Thyroid gland (tissue), 4 donors: ENCODE measurements around the gene UBD. TPM values are rescaled to one million over a fixed set of nuclear protein-coding genes. Genes with fewer than 3 reads are reported as not detected.

ENCODE experiments used
- DNase-seq, 2 donors: peaks; one replicate each; pipeline ENCODE4 v3.0.0-alpha.2; 2019
- H3K27ac ChIP-seq, 3 donors: fragments of 200-600 bp; sonication (generic); 1 replicate in 2 of 3; 2 replicates in 1 of 3; pipeline ENCODE4 v1.5.1; 2016 to 2019; ENCODE audit warnings: mild to moderate bottlenecking in 1 of 3, moderate library complexity in 1 of 3
- H3K27me3 ChIP-seq: fragments of 200-600 bp; sonication (generic); one replicate; pipeline ENCODE4 v1.5.1; 2019
- H3K36me3 ChIP-seq, 2 donors: fragments of 200-600 bp; sonication (generic); one replicate each; pipeline ENCODE4 v1.5.1; 2016 to 2019
- H3K4me1 ChIP-seq, 2 donors: fragments of 200-600 bp; sonication (generic); one replicate each; pipeline ENCODE4 v1.5.1; 2017 to 2019
- H3K4me3 ChIP-seq, 3 donors: fragments of 200-600 bp; sonication (generic); replicated peaks in 1 of 3; 1 replicate in 2 of 3; 2 replicates in 1 of 3; pipeline ENCODE4 v1.5.1; 2016; ENCODE audit warnings: mild to moderate bottlenecking in 1 of 3
- H3K9me3 ChIP-seq: fragments of 200-600 bp; sonication (generic); one replicate; pipeline ENCODE4 v1.5.1; 2017
- CTCF ChIP-seq, 6 experiments: fragments of 200-600 bp in 3 of 6; fragments of 450-650 bp in 3 of 6; sonication (generic) in 3 of 6; IDR thresholded peaks; one replicate each; pipeline ENCODE4 v1.5.1; 2016 to 2019; ENCODE audit warnings: antibody characterized with exemption in 6 of 6, mild to moderate bottlenecking in 2 of 6, inconsistent platforms in 1 of 6, moderate library complexity in 1 of 6
- POLR2A ChIP-seq, 2 donors: fragments of 450-650 bp; IDR thresholded peaks; one replicate each; pipeline ENCODE4 v1.6.1; 2017; ENCODE audit warnings: antibody characterized with exemption in 2 of 2, mild to moderate bottlenecking in 2 of 2, moderate library complexity in 1 of 2
- WGBS, 2 donors: methylation state at CpG; one replicate each; pipeline ENCODE4 v1.1.5; 2017; 5-methylcytosine and 5-hydroxymethylcytosine counted together
- intact Hi-C: fragments of 100-400 bp; cut with DNase I; formaldehyde crosslinking; loops from one replicate; pipeline ENCODE4 v1.15.1; 2023
- total RNA-seq, 4 donors: library from RNA; depleted of rRNA; stranded (reverse); fragments of >200 nt; gene quantifications; one replicate each; pipeline ENCODE4 v1.2.3, GENCODE V29; 2016

The UBD gene
- total RNA-seq, 4 donors from 2014 or later = 0.93 to 1.5 TPM; not detected in 2

DNA sequence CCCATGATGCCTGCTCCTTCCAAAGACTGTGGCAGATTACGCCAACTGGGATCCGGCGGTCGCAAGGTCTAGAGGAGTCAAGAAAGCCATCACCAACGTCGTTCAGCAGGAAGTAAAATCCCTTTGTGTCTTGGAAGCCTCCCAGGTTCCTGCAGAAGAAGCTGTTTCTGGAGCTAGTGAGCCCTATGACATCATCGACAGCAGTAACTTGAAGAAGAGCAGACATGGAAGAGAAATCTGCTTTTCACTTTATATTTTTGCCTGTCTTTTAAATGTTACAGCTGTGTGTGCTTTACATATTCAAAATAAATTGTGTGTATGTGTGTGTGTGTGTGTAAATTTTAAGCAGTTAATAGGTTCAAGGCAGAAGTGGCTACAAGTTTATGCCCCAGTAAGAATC, 18.0 kb upstream of the UBD start:
- no peak for DNase-seq
- H3K9me3 ChIP-seq = no peaks in the 10 kb centered on the region
- 68 to 82% methylated on average over 7 of the region's 7 CpGs for WGBS, 2 donors
- no peaks in the 10 kb centered on the region for H3K27me3 ChIP-seq
- H3K4me1 ChIP-seq = no peaks in the 10 kb centered on the region
- no peak overlapping the region for H3K4me3 ChIP-seq
- TF ChIP-seq CTCF (IDR thresholded peaks at IDR 0.05) = no peak
- TF ChIP-seq POLR2A (IDR thresholded peaks at IDR 0.05) = no peak
- H3K27ac ChIP-seq = no peak overlapping the region
- intact Hi-C loops = no loop called here
- H3K36me3 ChIP-seq = no peaks in the 10 kb centered on the region

DNA sequence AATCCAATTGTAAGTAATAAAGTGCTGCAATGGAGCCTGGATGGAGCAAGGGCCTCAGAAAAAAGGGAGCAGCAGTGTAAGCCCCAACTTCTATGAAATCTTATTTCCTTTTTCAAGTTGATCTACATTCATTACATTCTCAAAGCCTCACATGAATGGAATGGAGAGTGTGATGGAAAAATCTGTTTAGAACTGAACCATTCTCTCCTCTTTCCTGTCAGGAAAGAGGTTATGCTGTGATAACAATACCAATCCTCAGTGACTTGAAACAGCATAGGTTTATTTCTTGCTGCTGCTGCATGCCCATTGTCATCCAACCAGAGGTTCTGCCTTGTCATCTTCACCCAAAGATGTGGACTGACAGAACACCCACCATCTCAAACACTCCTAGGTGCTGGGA, 16.5 kb upstream of the UBD start:
- Histone ChIP-seq H3K27ac (no peak overlapping the region), H3K36me3 (no peaks in the 10 kb centered on the region), H3K27me3 (no peaks in the 10 kb centered on the region), H3K4me3 (no peak overlapping the region), H3K4me1 (no peaks in the 10 kb centered on the region), H3K9me3 (no peaks in the 10 kb centered on the region)
- no peak for DNase-seq
- TF ChIP-seq CTCF (IDR thresholded peaks at IDR 0.05) (no peak), POLR2A (IDR thresholded peaks at IDR 0.05) (no peak)
- intact Hi-C loops = no loop called here

- TF ChIP-seq CTCF (IDR thresholded peaks at IDR 0.05) (no peak), POLR2A (IDR thresholded peaks at IDR 0.05) (no peak)
- WGBS, 2 donors = 72 to 76% methylated on average over 5 of the region's 5 CpGs
- Histone ChIP-seq H3K9me3 (no peaks in the 10 kb centered on the region), H3K27ac (no peak overlapping the region), H3K4me1 (no peaks in the 10 kb centered on the region), H3K4me3 (no peak overlapping the region), H3K27me3 (no peaks in the 10 kb centered on the region), H3K36me3 (no peaks in the 10 kb centered on the region)
- no peak for DNase-seq
- intact Hi-C loops = no loop called here
Measured at GRCh38 chr6:29567991-29568390, 8.5 kb upstream of the UBD start.

DNA sequence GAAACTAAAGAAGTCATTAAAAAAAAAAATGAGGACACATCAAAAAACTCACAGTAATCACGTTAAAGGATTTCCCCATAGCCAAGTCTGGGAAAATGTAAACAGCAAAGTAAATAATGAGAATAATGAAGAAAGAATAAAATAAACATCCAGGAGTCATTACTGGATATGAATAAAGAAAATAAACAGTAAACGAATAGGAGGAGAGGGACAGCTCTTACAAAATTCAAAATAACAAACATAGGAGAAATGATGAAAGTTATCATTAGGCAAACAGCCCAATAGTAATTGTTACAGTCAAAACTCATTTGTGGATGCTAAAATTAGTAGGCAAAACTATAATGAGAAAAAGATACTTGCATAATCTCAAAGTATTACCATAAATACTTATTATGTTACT, 8.0 kb upstream of the UBD start:
- intact Hi-C loops = no loop called here
- Histone ChIP-seq H3K27ac (no peak overlapping the region), H3K9me3 (no peaks in the 10 kb centered on the region), H3K27me3 (no peaks in the 10 kb centered on the region), H3K4me3 (no peak overlapping the region), H3K36me3 (no peaks in the 10 kb centered on the region), H3K4me1 (no peaks in the 10 kb centered on the region)
- WGBS, 2 donors = 57 to 62% methylated on average over 2 of the region's 2 CpGs
- TF ChIP-seq CTCF (IDR thresholded peaks at IDR 0.05) (no peak), POLR2A (IDR thresholded peaks at IDR 0.05) (no peak)
- no peak for DNase-seq

DNA sequence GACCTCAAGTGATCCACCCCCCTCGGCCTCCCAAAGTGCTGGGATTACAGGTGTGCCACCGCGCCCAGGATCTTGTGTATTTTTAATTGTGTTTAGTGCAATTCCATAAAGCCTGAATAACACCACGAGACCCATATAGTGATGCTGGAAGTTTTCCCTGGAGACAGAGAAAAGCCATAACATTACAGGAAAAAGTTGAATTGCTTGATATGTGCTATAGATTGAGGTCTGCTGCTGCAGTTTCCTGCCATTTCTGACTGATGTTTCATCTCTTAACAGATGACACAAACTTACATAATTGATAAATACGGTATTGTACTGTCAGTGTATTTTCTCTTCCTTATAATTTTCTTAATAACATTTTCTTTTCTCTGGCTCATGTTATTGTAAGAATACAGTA, 7.3 kb upstream of the UBD start:
- intact Hi-C loops = no loop called here
- Histone ChIP-seq H3K36me3 (no peaks in the 10 kb centered on the region), H3K9me3 (no peaks in the 10 kb centered on the region), H3K4me3 (no peak overlapping the region), H3K4me1 (no peaks in the 10 kb centered on the region), H3K27me3 (no peaks in the 10 kb centered on the region), H3K27ac (no peak overlapping the region)
- WGBS, 2 donors = 72 to 78% methylated on average over 5 of the region's 5 CpGs
- TF ChIP-seq CTCF (IDR thresholded peaks at IDR 0.05) (no peak), POLR2A (IDR thresholded peaks at IDR 0.05) (no peak)
- DNase-seq = no peak
